Measurements from ENCODE around the gene MED31. TPM values are rescaled to one million over a fixed set of nuclear protein-coding genes. Genes with fewer than 3 reads are reported as not detected.

Gene MED31
- total RNA-seq, 1 donor from 2014 or later, result 12.7 TPM

DNA sequence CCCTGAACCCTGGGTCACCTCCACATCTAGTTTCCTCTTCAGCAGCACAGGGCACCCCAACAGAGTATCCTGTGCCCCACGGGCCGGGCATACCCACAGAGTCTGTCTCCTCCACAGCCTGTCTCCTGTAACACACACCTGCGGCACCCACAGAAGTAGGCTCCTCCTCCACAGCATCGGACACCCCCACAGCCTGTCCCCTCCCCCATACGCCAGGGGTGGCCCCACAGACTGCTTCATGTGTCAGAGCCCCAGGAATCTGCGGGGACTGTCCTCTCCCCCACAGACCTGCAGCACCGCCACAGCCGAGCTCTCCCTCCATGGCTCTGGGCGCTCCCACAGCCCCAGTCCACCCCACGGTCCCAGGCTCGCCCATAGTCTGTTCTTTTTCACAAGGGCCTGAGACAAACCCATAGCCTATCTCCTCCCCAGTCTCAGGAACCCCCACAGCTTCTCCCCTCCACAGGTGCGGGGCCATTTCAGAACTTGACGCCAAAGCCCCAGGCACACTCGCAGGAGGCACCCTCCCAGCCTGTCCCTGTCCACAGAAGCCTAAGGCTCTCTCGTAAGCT, 12.3 kb downstream of the MED31 start:
- Mint-ChIP-seq H3K9me3 (ENCODE audit: unreplicated experiment) (no peaks in the 10 kb centered on the region), H3K4me3 (ENCODE audit: unreplicated experiment) (peak overlapping the region; percentile 97), H3K27ac (ENCODE audit: unreplicated experiment) (no peak overlapping the region), H3K4me1 (ENCODE audit: low read depth, unreplicated experiment) (peaks cover 3% of the 10 kb centered on the region), H3K36me3 (ENCODE audit: unreplicated experiment) (no peaks in the 10 kb centered on the region), H3K27me3 (ENCODE audit: unreplicated experiment) (peaks cover 10% of the 10 kb centered on the region)
- TF ChIP-seq CTCF (IDR thresholded peaks at IDR 0.05; ENCODE audit: partially characterized antibody, unreplicated experiment), result no peak
- DNase-seq, result no peak

DNA sequence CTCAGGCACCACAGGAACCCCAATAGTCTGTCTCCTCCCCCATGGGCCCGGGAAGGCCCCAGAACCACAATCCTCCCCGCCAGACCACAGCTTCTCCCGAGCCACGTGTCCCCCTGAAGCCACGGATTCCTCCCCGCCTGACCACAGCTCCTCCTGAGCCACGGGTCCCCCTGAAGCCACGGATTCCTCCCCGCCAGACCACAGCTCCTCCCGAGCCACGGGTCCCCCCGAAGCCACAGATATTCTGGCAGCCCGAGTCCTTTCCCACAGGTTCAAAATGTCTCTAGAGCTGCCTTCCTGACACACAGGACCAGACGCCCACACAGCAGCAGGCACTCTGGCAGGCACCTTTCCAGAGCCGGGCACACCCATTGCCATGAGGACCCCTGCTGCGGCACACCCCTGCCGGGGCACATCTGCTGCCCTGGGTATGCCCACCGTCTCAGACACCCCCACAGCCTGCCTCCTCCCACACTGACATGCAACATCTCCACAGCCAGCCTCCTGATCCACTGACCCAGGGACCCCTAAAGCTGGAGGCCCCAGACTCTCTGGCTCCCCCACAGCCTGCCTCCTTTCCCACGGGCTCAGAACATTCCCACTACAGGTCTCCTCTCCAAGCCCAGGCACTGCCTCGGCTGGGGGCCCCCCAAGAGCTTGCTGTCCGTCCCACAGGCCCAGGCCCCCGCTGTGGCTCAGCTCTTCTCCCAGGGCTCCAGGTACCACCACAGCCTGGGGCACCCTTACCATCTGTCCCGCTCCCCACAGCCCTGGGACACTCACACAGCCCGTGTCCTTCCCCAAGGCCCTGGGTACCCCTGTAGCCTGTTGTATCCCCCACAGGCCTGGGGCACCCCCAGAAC, 13.1 kb downstream of the MED31 start:
- Mint-ChIP-seq H3K36me3 (ENCODE audit: unreplicated experiment) (peaks cover 3% of the 10 kb centered on the region), H3K27ac (ENCODE audit: unreplicated experiment) (peak overlapping the region; percentile 52)

DNA sequence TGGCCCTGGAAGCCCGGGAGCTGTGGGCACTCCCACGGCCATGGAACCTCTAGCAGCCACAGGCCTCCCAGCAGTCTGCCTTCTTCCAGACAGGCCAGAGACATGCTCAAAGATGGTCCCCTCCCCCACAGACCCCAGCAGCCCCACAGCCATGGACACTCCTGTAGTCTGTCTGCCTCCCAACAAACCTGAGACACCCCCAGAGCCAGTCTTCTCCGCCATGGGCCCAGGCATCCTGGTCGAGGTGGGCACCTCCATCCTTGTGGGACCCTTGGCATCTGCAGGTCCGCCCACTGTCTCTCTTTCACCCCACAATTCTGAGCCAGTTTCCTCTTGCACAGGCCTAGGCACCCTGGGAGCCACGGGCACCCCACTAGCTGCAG, 14.0 kb downstream of the MED31 start:
- DNase-seq, result no peak
- Mint-ChIP-seq H3K4me1 (ENCODE audit: low read depth, unreplicated experiment) (peaks cover 1% of the 10 kb centered on the region), H3K4me3 (ENCODE audit: unreplicated experiment) (no peak overlapping the region), H3K36me3 (ENCODE audit: unreplicated experiment) (peaks cover 9% of the 10 kb centered on the region), H3K9me3 (ENCODE audit: unreplicated experiment) (no peaks in the 10 kb centered on the region), H3K27ac (ENCODE audit: unreplicated experiment) (no peak overlapping the region), H3K27me3 (ENCODE audit: unreplicated experiment) (peaks cover 10% of the 10 kb centered on the region)
- no peak for TF ChIP-seq CTCF (IDR thresholded peaks at IDR 0.05; ENCODE audit: partially characterized antibody, unreplicated experiment)

More for the DNA sequence above, 13.1 kb downstream of the MED31 start:
- Mint-ChIP-seq H3K27me3 (ENCODE audit: unreplicated experiment) (peaks cover 10% of the 10 kb centered on the region), H3K9me3 (ENCODE audit: unreplicated experiment) (no peaks in the 10 kb centered on the region), H3K4me3 (ENCODE audit: unreplicated experiment) (no peak overlapping the region), H3K4me1 (ENCODE audit: low read depth, unreplicated experiment) (peaks cover 3% of the 10 kb centered on the region)
- no peak for TF ChIP-seq CTCF (IDR thresholded peaks at IDR 0.05; ENCODE audit: partially characterized antibody, unreplicated experiment)
- no peak for DNase-seq

DNA sequence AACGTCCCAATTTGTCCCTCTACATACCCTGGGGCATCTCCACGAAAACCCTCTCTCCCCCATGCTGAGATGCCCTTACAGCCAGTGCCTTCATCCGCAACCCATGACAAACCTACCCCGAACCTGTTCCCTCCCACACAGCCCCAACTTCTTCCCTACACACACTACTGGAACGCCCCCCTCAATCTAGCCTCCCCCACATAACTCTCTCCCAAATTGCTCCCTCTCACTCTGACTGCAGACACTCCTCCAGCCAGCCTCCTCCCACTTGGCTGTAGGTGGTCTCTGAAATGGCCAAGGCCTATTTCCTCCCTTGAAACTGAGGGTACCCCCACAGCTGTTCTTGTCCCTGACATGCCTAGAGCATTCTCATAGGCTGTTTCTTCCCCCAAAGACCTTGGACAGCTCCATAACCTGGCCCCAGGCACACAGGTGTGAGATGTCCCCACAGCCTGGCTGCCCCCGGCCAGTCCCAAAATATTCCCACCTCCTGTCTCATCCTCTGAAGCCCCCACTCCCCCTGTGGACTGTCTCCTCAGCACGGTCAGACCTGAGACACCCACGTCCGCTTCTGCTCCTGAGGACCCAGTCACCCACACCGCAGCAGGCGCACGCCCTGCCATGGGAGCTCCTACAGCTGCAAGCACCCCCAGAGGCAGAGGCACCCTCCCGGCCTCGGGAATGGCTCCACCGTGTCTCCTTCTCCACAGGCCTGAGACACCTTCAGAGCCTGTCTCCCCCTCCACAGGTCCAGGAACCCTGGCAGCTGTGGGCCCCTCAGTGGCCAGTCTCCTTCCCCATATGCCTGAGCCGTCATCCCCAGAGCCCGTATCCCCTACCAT, 14.6 kb downstream of the MED31 start:
- no peak for TF ChIP-seq CTCF (IDR thresholded peaks at IDR 0.05; ENCODE audit: partially characterized antibody, unreplicated experiment)
- Mint-ChIP-seq H3K4me3 (ENCODE audit: unreplicated experiment) (no peak overlapping the region), H3K27me3 (ENCODE audit: unreplicated experiment) (peaks cover 10% of the 10 kb centered on the region), H3K27ac (ENCODE audit: unreplicated experiment) (no peak overlapping the region), H3K36me3 (ENCODE audit: unreplicated experiment) (peaks cover 9% of the 10 kb centered on the region), H3K4me1 (ENCODE audit: low read depth, unreplicated experiment) (peaks cover 1% of the 10 kb centered on the region), H3K9me3 (ENCODE audit: unreplicated experiment) (no peaks in the 10 kb centered on the region)
- no peak for DNase-seq

Measured in glutamatergic neuron (in vitro differentiated cells).